Measurements from ENCODE around the gene CAPN2. TPM values are rescaled to one million over a fixed set of nuclear protein-coding genes. Genes with fewer than 3 reads are reported as not detected.

Gene CAPN2
- total RNA-seq, 1 donor from 2014 or later, result 353 TPM

GRCh38 chr1:223682502-223682901 is 29.8 kb upstream of the CAPN2 start:
- Histone ChIP-seq H3K4me3 (ENCODE audit: low read depth, low read length) (no peak overlapping the region), H3K27me3 (ENCODE audit: control insufficient read depth, insufficient read depth, low read length) (no peaks in the 10 kb centered on the region), H3K36me3 (ENCODE audit: control insufficient read depth, insufficient read depth, low read length) (no peaks in the 10 kb centered on the region)
- no peak for FAIRE-seq
- DNase-seq (ENCODE audit: low read depth), result peak; percentile 34
- TF ChIP-seq, protein P1, sequence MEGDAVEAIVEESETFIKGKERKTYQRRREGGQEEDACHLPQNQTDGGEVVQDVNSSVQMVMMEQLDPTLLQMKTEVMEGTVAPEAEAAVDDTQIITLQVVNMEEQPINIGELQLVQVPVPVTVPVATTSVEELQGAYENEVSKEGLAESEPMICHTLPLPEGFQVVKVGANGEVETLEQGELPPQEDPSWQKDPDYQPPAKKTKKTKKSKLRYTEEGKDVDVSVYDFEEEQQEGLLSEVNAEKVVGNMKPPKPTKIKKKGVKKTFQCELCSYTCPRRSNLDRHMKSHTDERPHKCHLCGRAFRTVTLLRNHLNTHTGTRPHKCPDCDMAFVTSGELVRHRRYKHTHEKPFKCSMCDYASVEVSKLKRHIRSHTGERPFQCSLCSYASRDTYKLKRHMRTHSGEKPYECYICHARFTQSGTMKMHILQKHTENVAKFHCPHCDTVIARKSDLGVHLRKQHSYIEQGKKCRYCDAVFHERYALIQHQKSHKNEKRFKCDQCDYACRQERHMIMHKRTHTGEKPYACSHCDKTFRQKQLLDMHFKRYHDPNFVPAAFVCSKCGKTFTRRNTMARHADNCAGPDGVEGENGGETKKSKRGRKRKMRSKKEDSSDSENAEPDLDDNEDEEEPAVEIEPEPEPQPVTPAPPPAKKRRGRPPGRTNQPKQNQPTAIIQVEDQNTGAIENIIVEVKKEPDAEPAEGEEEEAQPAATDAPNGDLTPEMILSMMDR (IDR thresholded peaks at IDR 0.05; ENCODE audit: insufficient read depth, low read length, severe bottlenecking), result no peak

DNA sequence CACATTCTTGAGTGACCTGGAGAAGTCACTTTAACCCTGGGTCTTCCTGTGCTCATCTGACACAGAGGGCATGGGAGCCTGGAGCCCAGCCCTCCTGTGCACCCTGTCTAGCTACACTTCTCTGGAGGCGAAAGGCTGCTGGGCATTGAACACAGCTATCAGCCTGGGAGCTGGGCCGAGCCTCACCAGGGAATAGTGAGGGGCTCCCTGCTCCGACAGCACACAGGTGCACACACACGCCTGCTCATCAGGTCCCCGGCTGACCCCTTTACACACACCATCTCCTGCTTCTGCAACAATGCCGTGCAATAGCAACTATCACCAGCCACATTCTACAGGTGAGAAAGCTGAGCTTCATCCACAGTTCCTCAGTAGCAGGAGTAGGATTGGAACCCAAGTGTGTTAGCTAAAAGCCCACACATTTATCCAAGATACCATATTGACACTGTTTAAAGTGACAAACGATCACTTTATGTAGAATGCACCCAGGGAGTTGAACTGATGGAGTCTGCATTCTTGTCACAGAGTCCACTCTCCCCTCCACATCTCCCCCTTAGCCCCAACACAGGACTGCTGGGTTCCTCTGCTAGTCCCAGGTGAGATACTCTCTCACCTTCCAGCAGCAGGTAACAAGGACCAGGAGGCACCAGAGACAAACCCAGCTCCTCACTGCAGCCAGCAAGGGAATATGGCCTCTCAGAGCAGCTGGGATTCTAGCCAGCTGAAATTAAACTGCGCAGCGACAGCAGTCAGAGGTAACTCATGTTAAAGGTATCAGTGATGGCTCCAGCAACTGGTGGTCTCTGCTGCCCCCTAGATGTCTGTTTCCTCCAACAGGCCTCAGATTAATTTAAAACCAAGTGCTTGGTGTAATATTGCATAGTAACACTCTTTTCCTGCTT is 28.5 kb upstream of the CAPN2 start:
- DNase-seq (ENCODE audit: low read depth), result peak; percentile 63
- H3K36me3 ChIP-seq (ENCODE audit: control insufficient read depth, insufficient read depth, low read length), result no peaks in the 10 kb centered on the region
- H3K4me3 ChIP-seq (ENCODE audit: low read depth, low read length), result no peak overlapping the region
- H3K27me3 ChIP-seq (ENCODE audit: control insufficient read depth, insufficient read depth, low read length), result no peaks in the 10 kb centered on the region
- TF ChIP-seq, protein P1 (IDR thresholded peaks at IDR 0.05; ENCODE audit: insufficient read depth, low read length, severe bottlenecking), result peak; percentile 70
- no peak for FAIRE-seq

DNA sequence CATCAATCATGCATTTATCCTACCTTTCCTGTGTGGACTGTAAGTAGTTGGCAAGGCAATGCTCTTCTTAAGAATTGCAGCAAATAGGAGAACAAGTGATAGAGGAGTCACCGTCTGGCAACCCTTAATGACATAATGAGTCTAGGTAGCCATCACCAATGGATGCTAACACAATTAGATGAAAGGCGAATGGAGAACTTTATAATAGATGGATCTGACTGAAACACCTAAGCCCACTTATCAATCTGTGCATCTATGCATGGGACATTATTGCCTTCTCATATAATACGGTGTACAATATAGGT is 27.9 kb upstream of the CAPN2 start:
- TF ChIP-seq, protein P1 (IDR thresholded peaks at IDR 0.05; ENCODE audit: insufficient read depth, low read length, severe bottlenecking), result no peak
- H3K27me3 ChIP-seq (ENCODE audit: control insufficient read depth, insufficient read depth, low read length), result no peaks in the 10 kb centered on the region
- FAIRE-seq, result no peak

GRCh38 chr1:223691121-223691520 is 21.2 kb upstream of the CAPN2 start:
- Histone ChIP-seq H3K4me3 (ENCODE audit: low read depth, low read length) (no peak overlapping the region), H3K36me3 (ENCODE audit: control insufficient read depth, insufficient read depth, low read length) (no peaks in the 10 kb centered on the region), H3K27me3 (ENCODE audit: control insufficient read depth, insufficient read depth, low read length) (no peaks in the 10 kb centered on the region)
- TF ChIP-seq, protein P1 (IDR thresholded peaks at IDR 0.05; ENCODE audit: insufficient read depth, low read length, severe bottlenecking), result no peak
- no peak for FAIRE-seq
- DNase-seq (ENCODE audit: low read depth), result no peak

More for the DNA sequence above, 27.9 kb upstream of the CAPN2 start:
- no peak for DNase-seq (ENCODE audit: low read depth)
- no peak overlapping the region for H3K4me3 ChIP-seq (ENCODE audit: low read depth, low read length)
- no peaks in the 10 kb centered on the region for H3K36me3 ChIP-seq (ENCODE audit: control insufficient read depth, insufficient read depth, low read length)

GRCh38 chr1:223695014-223695548 is 17.3 kb upstream of the CAPN2 start:
- Histone ChIP-seq H3K27me3 (ENCODE audit: control insufficient read depth, insufficient read depth, low read length) (no peaks in the 10 kb centered on the region), H3K4me3 (ENCODE audit: low read depth, low read length) (no peak overlapping the region), H3K36me3 (ENCODE audit: control insufficient read depth, insufficient read depth, low read length) (no peaks in the 10 kb centered on the region)
- TF ChIP-seq, protein P1 (IDR thresholded peaks at IDR 0.05; ENCODE audit: insufficient read depth, low read length, severe bottlenecking), result no peak
- FAIRE-seq, result no peak
- DNase-seq (ENCODE audit: low read depth), result no peak
